ENCODE measurements around the gene UGT1A9. TPM values are rescaled to one million over a fixed set of nuclear protein-coding genes. Genes with fewer than 3 reads are reported as not detected.

Gene UGT1A9
- polyA plus RNA-seq, 1 donor, result not detected

- no peak for DNase-seq (ENCODE audit: low read depth)
These were observed 87.2 kb downstream of the UGT1A9 start for GRCh38 chr2:233758849-233759248.

- DNase-seq (ENCODE audit: low read depth), result no peak
These were observed 88.3 kb downstream of the UGT1A9 start, which contains the start of gene UGT1A1 for GRCh38 chr2:233760043-233760442. Gene UGT1A1 (plus strand): TSS chr2:233760270. CDS start chr2:233760288, 18 bp downstream.

GRCh38 chr2:233761040-233761769 lies 89.5 kb downstream of the UGT1A9 start:
- DNase-seq (ENCODE audit: low read depth), result no peak

GRCh38 chr2:233764264-233764663 lies 92.6 kb downstream of the UGT1A9 start:
- DNase-seq (ENCODE audit: low read depth), result no peak

- no peak for DNase-seq (ENCODE audit: low read depth)
These were observed 93.1 kb downstream of the UGT1A9 start for GRCh38 chr2:233764761-233765160.

- DNase-seq (ENCODE audit: low read depth), result no peak
These were observed 94.7 kb downstream of the UGT1A9 start for GRCh38 chr2:233766416-233766815.

GRCh38 chr2:233768076-233768475 lies 96.4 kb downstream of the UGT1A9 start:
- DNase-seq (ENCODE audit: low read depth), result no peak

GRCh38 chr2:233769260-233769659 lies 97.6 kb downstream of the UGT1A9 start:
- DNase-seq (ENCODE audit: low read depth), result no peak

GRCh38 chr2:233772153-233772552 lies 100.5 kb downstream of the UGT1A9 start:
- no peak for DNase-seq (ENCODE audit: low read depth)

GRCh38 chr2:233772583-233772982 lies 100.9 kb downstream of the UGT1A9 start:
- no peak for DNase-seq (ENCODE audit: low read depth)

GRCh38 chr2:233773854-233774253 lies 102.2 kb downstream of the UGT1A9 start:
- no peak for DNase-seq (ENCODE audit: low read depth)

- DNase-seq (ENCODE audit: low read depth), result no peak
These were observed 103.7 kb downstream of the UGT1A9 start for GRCh38 chr2:233775414-233775813.

- DNase-seq (ENCODE audit: low read depth), result no peak
These were observed 106.3 kb downstream of the UGT1A9 start, which contains the start of gene MROH2A for GRCh38 chr2:233778030-233778429. Gene MROH2A (plus strand): TSS chr2:233778330. CDS start chr2:233779359, 1,029 bp downstream.

GRCh38 chr2:233779722-233780121 lies 108.0 kb downstream of the UGT1A9 start:
- DNase-seq (ENCODE audit: low read depth), result no peak

GRCh38 chr2:233780771-233781170 lies 109.1 kb downstream of the UGT1A9 start:
- DNase-seq (ENCODE audit: low read depth), result no peak

- DNase-seq (ENCODE audit: low read depth), result no peak
These were observed 117.9 kb downstream of the UGT1A9 start for GRCh38 chr2:233789554-233789953.

- DNase-seq (ENCODE audit: low read depth), result no peak
These were observed 119.6 kb downstream of the UGT1A9 start for GRCh38 chr2:233791151-233791882.

- no peak for DNase-seq (ENCODE audit: low read depth)
These were observed 120.2 kb downstream of the UGT1A9 start for GRCh38 chr2:233791883-233792329.

GRCh38 chr2:233792720-233793119 lies 121.0 kb downstream of the UGT1A9 start:
- DNase-seq (ENCODE audit: low read depth), result no peak

- no peak for DNase-seq (ENCODE audit: low read depth)
These were observed 121.9 kb downstream of the UGT1A9 start for GRCh38 chr2:233793465-233794127.

- DNase-seq (ENCODE audit: low read depth), result no peak
These were observed 122.5 kb downstream of the UGT1A9 start for GRCh38 chr2:233794128-233794658.

GRCh38 chr2:233795735-233796171 lies 124.1 kb downstream of the UGT1A9 start:
- no peak for DNase-seq (ENCODE audit: low read depth)

Data from forelimb muscle (tissue), 1 donor.